Activated CD8-positive, alpha-beta T cell treated with anti-CD3 and anti-CD28 coated beads for 36 hours (primary cell): ENCODE measurements around the gene ACTL7A. TPM values are rescaled to one million over a fixed set of nuclear protein-coding genes. Genes with fewer than 3 reads are reported as not detected.

Experiments used
- ATAC-seq: fragments of 200-7000 bp; cut with Tn5 transposase; one replicate; pipeline ENCODE4 v1.10.0; 2021; ENCODE audit warnings: mild to moderate bottlenecking, moderate library complexity
- CTCF ChIA-PET: fragments of 350-600 bp; sonication (Branson Sonifier 250); formaldehyde crosslinking; loops from one replicate; lab custom pipeline; 2021; ENCODE audit warnings: antibody characterized with exemption; lab: Charles Lee
- POLR2A ChIA-PET: fragments of 350-600 bp; sonication (Branson Sonifier 250); formaldehyde crosslinking; loops from one replicate; lab custom pipeline; 2021; ENCODE audit warnings: antibody characterized with exemption; lab: Charles Lee
- DNase-seq: peaks from one replicate; pipeline ENCODE4 v3.0.0-alpha.2; 2020
- H3K27ac Mint-ChIP-seq: one replicate; pipeline ENCODE4 v1.8.0; 2021; ENCODE audit warnings: mild to moderate bottlenecking, mixed read lengths
- H3K27me3 Mint-ChIP-seq: one replicate; pipeline ENCODE4 v1.8.0; 2021; ENCODE audit warnings: mixed read lengths
- H3K36me3 Mint-ChIP-seq: one replicate; pipeline ENCODE4 v1.8.0; 2021; ENCODE audit warnings: low read depth, mixed read lengths
- H3K4me1 Mint-ChIP-seq: one replicate; pipeline ENCODE4 v1.8.0; 2021; ENCODE audit warnings: low read depth, mixed read lengths
- H3K4me3 Mint-ChIP-seq: one replicate; pipeline ENCODE4 v1.8.0; 2021; ENCODE audit warnings: mild to moderate bottlenecking, moderate library complexity, mixed read lengths
- H3K9me3 Mint-ChIP-seq: one replicate; pipeline ENCODE4 v1.8.0; 2021; ENCODE audit warnings: mixed read lengths
- CTCF ChIP-seq: fragments of 200-600 bp; IDR thresholded peaks from one replicate; pipeline ENCODE4 v1.8.0; 2022; ENCODE audit warnings: antibody characterized with exemption, mild to moderate bottlenecking
- intact Hi-C: fragments of 100-400 bp; cut with micrococcal nuclease; formaldehyde crosslinking; loops from one replicate; pipeline ENCODE4 v1.10.0; 2022
- total RNA-seq, 2 experiments: library from RNA; stranded (reverse); gene quantifications; one replicate each; pipeline ENCODE4 v1.2.3, GENCODE V29; 2021

ACTL7A gene
- total RNA-seq, 2 experiments from 2014 or later, result not detected

GRCh38 chr9:108905494-108905893, 43.4 kb downstream of the ACTL7A start:
- Mint-ChIP-seq H3K27me3 (no peaks in the 10 kb centered on the region), H3K4me1 (no peaks in the 10 kb centered on the region), H3K4me3 (no peak overlapping the region), H3K36me3 (peaks cover 46% of the 10 kb centered on the region), H3K27ac (no peak overlapping the region), H3K9me3 (no peaks in the 10 kb centered on the region)
- no peak for ATAC-seq
- no peak for TF ChIP-seq CTCF
- DNase-seq, result no peak
- POLR2A ChIA-PET, result no interaction called here
- intact Hi-C loops, result no loop called here
- CTCF ChIA-PET, result no interaction called here

GRCh38 chr9:108910402-108910801, 48.3 kb downstream of the ACTL7A start:
- H3K27me3 Mint-ChIP-seq, result no peaks in the 10 kb centered on the region
- H3K9me3 Mint-ChIP-seq, result no peaks in the 10 kb centered on the region
- ChIA-PET CTCF (interaction anchor here (0.9 to 1.3 kb wide), 2 partner anchors 11 to 16 kb away, joined by 3 to 5 read pairs; no protein-coding TSS in a partner anchor), POLR2A (no interaction called here)
- H3K4me3 Mint-ChIP-seq, result no peak overlapping the region
- TF ChIP-seq CTCF, result no peak
- peaks cover 9% of the 10 kb centered on the region for H3K4me1 Mint-ChIP-seq
- ATAC-seq, result no peak
- H3K36me3 Mint-ChIP-seq, result peaks cover 42% of the 10 kb centered on the region
- DNase-seq, result no peak
- intact Hi-C loops, result no loop called here
- no peak overlapping the region for H3K27ac Mint-ChIP-seq

GRCh38 chr9:108910914-108911313, 48.8 kb downstream of the ACTL7A start:
- DNase-seq, result no peak
- Mint-ChIP-seq H3K27me3 (no peaks in the 10 kb centered on the region), H3K4me1 (peaks cover 9% of the 10 kb centered on the region), H3K4me3 (no peak overlapping the region), H3K27ac (peak overlapping the region; percentile 37), H3K36me3 (peaks cover 43% of the 10 kb centered on the region), H3K9me3 (no peaks in the 10 kb centered on the region)
- intact Hi-C loops, result no loop called here
- TF ChIP-seq CTCF, result no peak
- ChIA-PET POLR2A (no interaction called here), CTCF (interaction anchor here (1.3 kb wide), 1 partner anchor 11 kb away, joined by 5 read pairs; no protein-coding TSS in a partner anchor)
- ATAC-seq, result no peak

GRCh38 chr9:108911820-108912219, 49.8 kb downstream of the ACTL7A start:
- Mint-ChIP-seq H3K4me3 (no peak overlapping the region), H3K27me3 (no peaks in the 10 kb centered on the region), H3K27ac (peak overlapping the region; percentile 65), H3K36me3 (peaks cover 45% of the 10 kb centered on the region), H3K4me1 (peaks cover 9% of the 10 kb centered on the region), H3K9me3 (no peaks in the 10 kb centered on the region)
- DNase-seq (peak; percentile 3), ATAC-seq (no peak)
- intact Hi-C loops, result no loop called here
- ChIA-PET CTCF (no interaction called here), POLR2A (interaction anchor here (0.6 kb wide), 1 partner anchor 12 kb away, joined by 3 read pairs; no protein-coding TSS in a partner anchor)
- no peak for TF ChIP-seq CTCF

Other genes with a start within 250 kb of the ACTL7A start
- not detected for gene ACTL7B, start 6.3 kb upstream of the ACTL7A start, total RNA-seq
- 10 to 100 TPM; 25.9 to 28.7 TPM for gene ELP1, start 71.9 kb downstream of the ACTL7A start, total RNA-seq
- gene ABITRAM, start 72.1 kb downstream of the ACTL7A start, total RNA-seq, result 1 to 10 TPM; 7.9 to 8.9 TPM
- gene CTNNAL1, start 151.2 kb downstream of the ACTL7A start, total RNA-seq, result 10 to 100 TPM; 24.1 to 26.0 TPM